NCI-H2107 (cell line): ENCODE measurements around the gene PATJ.
A peak's percentile ranks its signal among the peaks of the same experiment; 100 is the strongest.

ENCODE experiments used
- DNase-seq: peaks from one replicate; lab custom pipeline; 2025; lab: John Stamatoyannopoulos, UW

The PATJ gene

GRCh38 chr1:61993331-61993961 is 251.2 kb downstream of the PATJ start:
- DNase-seq: no peak

- DNase-seq: no peak
Observed at GRCh38 chr1:61995641-61996040, 253.4 kb downstream of the PATJ start.

- DNase-seq: no peak
Observed at GRCh38 chr1:61997123-61997522, 254.8 kb downstream of the PATJ start.

GRCh38 chr1:62003777-62004176 is 261.5 kb downstream of the PATJ start:
- DNase-seq: no peak

GRCh38 chr1:62006690-62007089 is 264.4 kb downstream of the PATJ start:
- DNase-seq: no peak

- no peak for DNase-seq
Observed at GRCh38 chr1:62011006-62011405, 268.7 kb downstream of the PATJ start.

GRCh38 chr1:62012095-62012494 is 269.8 kb downstream of the PATJ start:
- DNase-seq: no peak

- no peak for DNase-seq
Observed at GRCh38 chr1:62012836-62013235, 270.6 kb downstream of the PATJ start.

GRCh38 chr1:62013264-62013663 is 271.0 kb downstream of the PATJ start:
- DNase-seq: no peak

GRCh38 chr1:62022382-62022983 is 280.2 kb downstream of the PATJ start:
- no peak for DNase-seq

- no peak for DNase-seq
Observed at GRCh38 chr1:62024690-62025089, 282.4 kb downstream of the PATJ start.

GRCh38 chr1:62025154-62025553 is 282.9 kb downstream of the PATJ start:
- no peak for DNase-seq

- DNase-seq: no peak
Observed at GRCh38 chr1:62025892-62026291, 283.6 kb downstream of the PATJ start.

GRCh38 chr1:62029704-62030103 is 287.4 kb downstream of the PATJ start:
- no peak for DNase-seq

GRCh38 chr1:62034790-62035189 is 292.5 kb downstream of the PATJ start:
- no peak for DNase-seq

- DNase-seq: no peak
Observed at GRCh38 chr1:62037274-62037673, 295.0 kb downstream of the PATJ start.

GRCh38 chr1:62038594-62039284 is 296.5 kb downstream of the PATJ start:
- DNase-seq: no peak

- DNase-seq: peak; percentile 17
Observed at GRCh38 chr1:62040450-62040849, 298.2 kb downstream of the PATJ start.

- no peak for DNase-seq
Observed at GRCh38 chr1:62040973-62041372, 298.7 kb downstream of the PATJ start.

GRCh38 chr1:62043154-62043553 is 300.9 kb downstream of the PATJ start:
- DNase-seq: no peak

GRCh38 chr1:62045574-62045973 is 303.3 kb downstream of the PATJ start:
- DNase-seq: peak; percentile 28

GRCh38 chr1:62046927-62047326 is 304.6 kb downstream of the PATJ start:
- no peak for DNase-seq

- no peak for DNase-seq
Observed at GRCh38 chr1:62050165-62050564, 307.9 kb downstream of the PATJ start.

- no peak for DNase-seq
Observed at GRCh38 chr1:62052946-62053345, 310.7 kb downstream of the PATJ start.
